ENCODE measurements around the gene ECHS1.

Gene ECHS1

DNA sequence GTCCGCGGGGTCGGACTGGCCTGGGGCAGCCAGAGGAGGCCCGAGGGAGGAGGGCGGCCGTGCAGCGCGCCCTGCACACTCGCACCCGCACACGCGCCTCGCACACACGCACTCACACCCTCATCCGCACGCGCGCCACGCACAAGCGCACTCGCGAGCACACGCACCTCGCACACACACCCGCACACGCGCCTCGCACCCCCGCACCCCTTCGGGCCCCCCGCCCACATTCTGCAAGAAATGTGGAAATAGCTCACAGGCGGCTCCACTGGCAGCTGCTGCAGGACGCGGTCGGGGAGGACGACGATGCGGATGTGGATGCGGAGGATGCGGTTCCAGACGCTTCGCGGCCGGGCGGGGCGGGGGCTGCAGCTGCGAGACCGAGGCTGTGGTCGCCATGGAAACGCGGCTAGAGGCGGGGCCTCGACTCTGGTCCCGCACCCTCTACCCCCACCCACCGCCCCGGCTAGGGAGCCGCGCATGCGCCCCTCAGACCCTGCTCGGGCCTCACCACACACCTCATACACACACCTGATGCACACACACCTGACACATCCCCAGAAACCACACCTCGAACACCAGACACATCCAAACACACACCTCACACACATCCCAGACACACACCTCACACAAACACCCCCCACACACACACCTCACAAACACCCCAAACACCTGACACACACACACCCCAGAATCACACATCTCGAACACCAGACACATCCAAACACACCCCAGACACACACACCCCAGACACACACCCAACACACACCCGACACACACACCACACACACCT is 36.4 kb downstream of the ECHS1 start, which contains the start of gene CALY (continued):
- no peak for TF ChIP-seq ZNF132 (tag by site-specific recombination; IDR thresholded peaks at IDR 0.05; ENCODE audit: borderline replicate concordance)
- TF ChIP-seq, protein P1, sequence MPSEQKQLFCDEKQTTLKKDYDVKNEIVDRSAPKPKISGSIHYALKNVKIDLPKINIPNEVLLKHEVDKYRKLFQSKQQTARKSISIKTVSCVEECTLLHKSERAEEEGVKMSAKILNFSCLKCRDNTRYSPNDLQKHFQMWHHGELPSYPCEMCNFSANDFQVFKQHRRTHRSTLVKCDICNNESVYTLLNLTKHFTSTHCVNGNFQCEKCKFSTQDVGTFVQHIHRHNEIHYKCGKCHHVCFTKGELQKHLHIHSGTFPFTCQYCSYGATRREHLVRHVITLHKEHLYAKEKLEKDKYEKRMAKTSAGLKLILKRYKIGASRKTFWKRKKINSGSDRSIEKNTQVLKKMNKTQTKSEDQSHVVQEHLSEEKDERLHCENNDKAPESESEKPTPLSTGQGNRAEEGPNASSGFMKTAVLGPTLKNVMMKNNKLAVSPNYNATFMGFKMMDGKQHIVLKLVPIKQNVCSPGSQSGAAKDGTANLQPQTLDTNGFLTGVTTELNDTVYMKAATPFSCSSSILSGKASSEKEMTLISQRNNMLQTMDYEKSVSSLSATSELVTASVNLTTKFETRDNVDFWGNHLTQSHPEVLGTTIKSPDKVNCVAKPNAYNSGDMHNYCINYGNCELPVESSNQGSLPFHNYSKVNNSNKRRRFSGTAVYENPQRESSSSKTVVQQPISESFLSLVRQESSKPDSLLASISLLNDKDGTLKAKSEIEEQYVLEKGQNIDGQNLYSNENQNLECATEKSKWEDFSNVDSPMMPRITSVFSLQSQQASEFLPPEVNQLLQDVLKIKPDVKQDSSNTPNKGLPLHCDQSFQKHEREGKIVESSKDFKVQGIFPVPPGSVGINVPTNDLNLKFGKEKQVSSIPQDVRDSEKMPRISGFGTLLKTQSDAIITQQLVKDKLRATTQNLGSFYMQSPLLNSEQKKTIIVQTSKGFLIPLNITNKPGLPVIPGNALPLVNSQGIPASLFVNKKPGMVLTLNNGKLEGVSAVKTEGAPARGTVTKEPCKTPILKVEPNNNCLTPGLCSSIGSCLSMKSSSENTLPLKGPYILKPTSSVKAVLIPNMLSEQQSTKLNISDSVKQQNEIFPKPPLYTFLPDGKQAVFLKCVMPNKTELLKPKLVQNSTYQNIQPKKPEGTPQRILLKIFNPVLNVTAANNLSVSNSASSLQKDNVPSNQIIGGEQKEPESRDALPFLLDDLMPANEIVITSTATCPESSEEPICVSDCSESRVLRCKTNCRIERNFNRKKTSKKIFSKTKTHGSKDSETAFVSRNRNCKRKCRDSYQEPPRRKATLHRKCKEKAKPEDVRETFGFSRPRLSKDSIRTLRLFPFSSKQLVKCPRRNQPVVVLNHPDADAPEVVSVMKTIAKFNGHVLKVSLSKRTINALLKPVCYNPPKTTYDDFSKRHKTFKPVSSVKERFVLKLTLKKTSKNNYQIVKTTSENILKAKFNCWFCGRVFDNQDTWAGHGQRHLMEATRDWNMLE (tag by site-specific recombination; conservative IDR thresholded peaks at IDR 0.05; ENCODE audit: low read depth): no peak
- TF ChIP-seq ZNF302 (tag by site-specific recombination; IDR thresholded peaks at IDR 0.05; ENCODE audit: low read depth): no peak
- TF ChIP-seq ZNF777 (tag by site-specific recombination; IDR thresholded peaks at IDR 0.05; ENCODE audit: borderline replicate concordance): no peak
- peak; percentile 17; the same call in 1 of the 2 replicates for TF ChIP-seq ZNF629 (tag by site-specific recombination; IDR thresholded peaks at IDR 0.05)
- no peak for TF ChIP-seq ZNF211 (tag by site-specific recombination; IDR thresholded peaks at IDR 0.05; ENCODE audit: low read depth)
- TF ChIP-seq ZNF785 (tag by site-specific recombination; IDR thresholded peaks at IDR 0.05): peak; percentile 38; the same call in 1 of the 2 replicates
- peak; percentile 17; the same call in 1 of the 2 replicates for TF ChIP-seq ZNF266 (tag by site-specific recombination; IDR thresholded peaks at IDR 0.05; ENCODE audit: low read depth)
- no peak for TF ChIP-seq HOXA7 (CRISPR knock-in tag; IDR thresholded peaks at IDR 0.05; ENCODE audit: borderline replicate concordance)
- TF ChIP-seq ZNF747 (tag by site-specific recombination; IDR thresholded peaks at IDR 0.05): peak; percentile 75; the same call in 1 of the 2 replicates
- no peak for TF ChIP-seq ZNF707 (tag by site-specific recombination; IDR thresholded peaks at IDR 0.05)
- TF ChIP-seq ZNF391 (tag by site-specific recombination; IDR thresholded peaks at IDR 0.05; ENCODE audit: borderline replicate concordance, low read depth): no peak
- 0 out of 2 replicates have a peak, but pooled peaks have one; percentile 16 for TF ChIP-seq ZBTB17 (tag by site-specific recombination; IDR thresholded peaks at IDR 0.05)
- no peak for TF ChIP-seq ZNF16 (tag by site-specific recombination; IDR thresholded peaks at IDR 0.05; ENCODE audit: low read depth)
- peak; percentile 50; the same call in 1 of the 2 replicates for TF ChIP-seq ZNF157 (tag by site-specific recombination; IDR thresholded peaks at IDR 0.05)
- TF ChIP-seq, protein P2, sequence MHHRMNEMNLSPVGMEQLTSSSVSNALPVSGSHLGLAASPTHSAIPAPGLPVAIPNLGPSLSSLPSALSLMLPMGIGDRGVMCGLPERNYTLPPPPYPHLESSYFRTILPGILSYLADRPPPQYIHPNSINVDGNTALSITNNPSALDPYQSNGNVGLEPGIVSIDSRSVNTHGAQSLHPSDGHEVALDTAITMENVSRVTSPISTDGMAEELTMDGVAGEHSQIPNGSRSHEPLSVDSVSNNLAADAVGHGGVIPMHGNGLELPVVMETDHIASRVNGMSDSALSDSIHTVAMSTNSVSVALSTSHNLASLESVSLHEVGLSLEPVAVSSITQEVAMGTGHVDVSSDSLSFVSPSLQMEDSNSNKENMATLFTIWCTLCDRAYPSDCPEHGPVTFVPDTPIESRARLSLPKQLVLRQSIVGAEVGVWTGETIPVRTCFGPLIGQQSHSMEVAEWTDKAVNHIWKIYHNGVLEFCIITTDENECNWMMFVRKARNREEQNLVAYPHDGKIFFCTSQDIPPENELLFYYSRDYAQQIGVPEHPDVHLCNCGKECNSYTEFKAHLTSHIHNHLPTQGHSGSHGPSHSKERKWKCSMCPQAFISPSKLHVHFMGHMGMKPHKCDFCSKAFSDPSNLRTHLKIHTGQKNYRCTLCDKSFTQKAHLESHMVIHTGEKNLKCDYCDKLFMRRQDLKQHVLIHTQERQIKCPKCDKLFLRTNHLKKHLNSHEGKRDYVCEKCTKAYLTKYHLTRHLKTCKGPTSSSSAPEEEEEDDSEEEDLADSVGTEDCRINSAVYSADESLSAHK (tag by site-specific recombination; IDR thresholded peaks at IDR 0.05): peak; percentile 60; the same call in 1 of the 2 replicates
- TF ChIP-seq ZNF654 (tag by site-specific recombination; IDR thresholded peaks at IDR 0.05; ENCODE audit: low read depth): no peak
- TF ChIP-seq ZNF23 (tag by site-specific recombination; IDR thresholded peaks at IDR 0.05; ENCODE audit: borderline replicate concordance): no peak
- no peak for TF ChIP-seq MZF1 (tag by site-specific recombination; IDR thresholded peaks at IDR 0.05; ENCODE audit: borderline replicate concordance)
- TF ChIP-seq KLF1 (tag by site-specific recombination; IDR thresholded peaks at IDR 0.05): peak; percentile 70
- TF ChIP-seq ZNF239 (tag by site-specific recombination; IDR thresholded peaks at IDR 0.05): peak; percentile 57; the same call in 1 of the 2 replicates
- peak; percentile 83; the same call in 1 of the 2 replicates for TF ChIP-seq ZNF670 (tag by site-specific recombination; IDR thresholded peaks at IDR 0.05; ENCODE audit: low read depth)
- TF ChIP-seq ZNF426 (tag by site-specific recombination; IDR thresholded peaks at IDR 0.05): no peak
- no peak for TF ChIP-seq ZNF350 (tag by site-specific recombination; IDR thresholded peaks at IDR 0.05)
- 0 out of 2 replicates have a peak, but pooled peaks have one; percentile 32 for TF ChIP-seq ZNF155 (tag by site-specific recombination; IDR thresholded peaks at IDR 0.05)
- TF ChIP-seq ZNF311 (tag by site-specific recombination; IDR thresholded peaks at IDR 0.05; ENCODE audit: borderline replicate concordance): no peak
- TF ChIP-seq TRIM28 (IDR thresholded peaks at IDR 0.05; ENCODE audit: borderline replicate concordance, low read length): no peak
- no peak for TF ChIP-seq ZNF501 (tag by site-specific recombination; IDR thresholded peaks at IDR 0.05)
- TF ChIP-seq ZNF121 (tag by site-specific recombination; IDR thresholded peaks at IDR 0.05): no peak
- TF ChIP-seq RBAK (tag by site-specific recombination; IDR thresholded peaks at IDR 0.05): no peak; the same call in none of the 2 replicates
- TF ChIP-seq HOXC10 (CRISPR knock-in tag; IDR thresholded peaks at IDR 0.05): no peak
- TF ChIP-seq, protein P3, sequence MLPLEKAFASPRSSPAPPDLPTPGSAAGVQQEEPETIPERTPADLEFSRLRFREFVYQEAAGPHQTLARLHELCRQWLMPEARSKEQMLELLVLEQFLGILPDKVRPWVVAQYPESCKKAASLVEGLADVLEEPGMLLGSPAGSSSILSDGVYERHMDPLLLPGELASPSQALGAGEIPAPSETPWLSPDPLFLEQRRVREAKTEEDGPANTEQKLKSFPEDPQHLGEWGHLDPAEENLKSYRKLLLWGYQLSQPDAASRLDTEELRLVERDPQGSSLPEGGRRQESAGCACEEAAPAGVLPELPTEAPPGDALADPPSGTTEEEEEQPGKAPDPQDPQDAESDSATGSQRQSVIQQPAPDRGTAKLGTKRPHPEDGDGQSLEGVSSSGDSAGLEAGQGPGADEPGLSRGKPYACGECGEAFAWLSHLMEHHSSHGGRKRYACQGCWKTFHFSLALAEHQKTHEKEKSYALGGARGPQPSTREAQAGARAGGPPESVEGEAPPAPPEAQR (tag by site-specific recombination; IDR thresholded peaks at IDR 0.05): no peak
